Left lung (tissue), 10 donors: ENCODE results near the gene FSHB. TPM values are rescaled to one million over a fixed set of nuclear protein-coding genes. Genes with fewer than 3 reads are reported as not detected.

ENCODE experiments used
- ATAC-seq: fragments of 200-7000 bp; cut with Tn5 transposase; one replicate; pipeline ENCODE4 v1.9.1; 2020; ENCODE audit warnings: moderate library complexity
- DNase-seq, 4 donors: peaks; one replicate each; pipeline ENCODE4 v3.0.0-alpha.2; 2013 to 2020
- H3K27ac ChIP-seq, 2 donors: fragments of 200-600 bp; sonication (generic) in 1 of 2; one replicate each; pipeline versions ENCODE4 v1.5.0 to v1.8.0; 2020 to 2021
- H3K27me3 ChIP-seq, 2 donors: fragments of 200-600 bp; sonication (generic) in 1 of 2; one replicate each; pipeline versions ENCODE4 v1.5.0 to v1.8.0; 2020 to 2021
- H3K36me3 ChIP-seq, 2 donors: fragments of 200-600 bp; sonication (generic) in 1 of 2; one replicate each; pipeline versions ENCODE4 v1.5.0 to v1.8.0; 2020 to 2021
- H3K4me1 ChIP-seq, 2 donors: fragments of 200-600 bp; one replicate each; pipeline ENCODE4 v1.8.0; 2021
- H3K4me3 ChIP-seq, 2 donors: fragments of 200-600 bp; sonication (generic) in 1 of 2; one replicate each; pipeline versions ENCODE4 v1.5.0 to v1.8.0; 2020 to 2021; ENCODE audit warnings: mild to moderate bottlenecking in 1 of 2
- H3K9me3 ChIP-seq, 2 donors: fragments of 200-600 bp; sonication (generic) in 1 of 2; one replicate each; pipeline versions ENCODE4 v1.5.0 to v1.8.0; 2020 to 2021
- intact Hi-C, 2 donors: fragments of 100-400 bp; cut with DNase I; formaldehyde crosslinking; loops; one replicate each; pipeline versions ENCODE4 v1.11.2 to v1.14.2; 2022
- polyA plus RNA-seq, 6 donors: library from polyadenylated mRNA; unstranded; fragments of 120-200 nt; gene quantifications; one replicate each; pipeline ENCODE4 v1.2.1, GENCODE V29; 2013; ENCODE audit not compliant: insufficient read length in 6 of 6
- total RNA-seq, 2 donors: library from RNA; stranded (reverse); fragmentation: NEBNext Ultra II Directional; extraction: Animal tissue kit (Norgen Biotek cat#: 25700); gene quantifications; one replicate each; pipeline ENCODE4 v1.2.1, GENCODE V29; 2021
- TF ChIP-seq, protein P1 (sequence below), 2 donors: fragments of 200-600 bp; sonication (generic) in 1 of 2; IDR thresholded peaks; one replicate each; pipeline versions ENCODE4 v1.5.0 to v1.8.0; 2021; ENCODE audit warnings: antibody characterized with exemption in 2 of 2
- donor health status: DM: no; HTN: yes; CAD: no.
- donor health status: DM: no; HTN: no; CAD: no.

FSHB gene
- total and polyA plus RNA-seq, 8 donors = not detected

DNA sequence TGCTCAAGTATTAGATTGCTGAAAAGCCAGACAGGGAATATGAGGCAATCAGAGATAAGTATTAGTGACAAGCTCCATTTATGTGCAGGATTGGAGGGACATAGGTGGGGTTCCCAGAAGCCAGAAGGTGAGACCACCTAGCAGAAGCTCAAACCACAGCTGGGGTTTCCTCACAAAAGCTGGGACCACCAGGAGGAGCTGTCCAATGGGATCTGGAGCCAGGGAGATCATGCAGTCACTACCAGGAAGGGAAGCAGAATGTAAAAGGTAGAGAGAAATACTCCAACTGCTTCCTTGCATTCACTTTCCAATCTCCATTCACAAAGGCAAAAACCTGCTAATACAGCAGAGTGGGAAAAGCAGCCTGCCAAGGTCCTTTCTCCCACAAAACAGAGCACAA is 5.2 kb upstream of the FSHB start:
- Histone ChIP-seq H3K4me3 (no peak overlapping the region), H3K36me3 (no peaks in the 10 kb centered on the region), H3K9me3 (peaks cover 0 to 11% of the 10 kb centered on the region in 2 donors), H3K27me3 (no peaks in the 10 kb centered on the region), H3K27ac (no peak overlapping the region), H3K4me1 (no peaks in the 10 kb centered on the region)
- ATAC-seq (no peak), DNase-seq (no peak)
- TF ChIP-seq, protein P1, sequence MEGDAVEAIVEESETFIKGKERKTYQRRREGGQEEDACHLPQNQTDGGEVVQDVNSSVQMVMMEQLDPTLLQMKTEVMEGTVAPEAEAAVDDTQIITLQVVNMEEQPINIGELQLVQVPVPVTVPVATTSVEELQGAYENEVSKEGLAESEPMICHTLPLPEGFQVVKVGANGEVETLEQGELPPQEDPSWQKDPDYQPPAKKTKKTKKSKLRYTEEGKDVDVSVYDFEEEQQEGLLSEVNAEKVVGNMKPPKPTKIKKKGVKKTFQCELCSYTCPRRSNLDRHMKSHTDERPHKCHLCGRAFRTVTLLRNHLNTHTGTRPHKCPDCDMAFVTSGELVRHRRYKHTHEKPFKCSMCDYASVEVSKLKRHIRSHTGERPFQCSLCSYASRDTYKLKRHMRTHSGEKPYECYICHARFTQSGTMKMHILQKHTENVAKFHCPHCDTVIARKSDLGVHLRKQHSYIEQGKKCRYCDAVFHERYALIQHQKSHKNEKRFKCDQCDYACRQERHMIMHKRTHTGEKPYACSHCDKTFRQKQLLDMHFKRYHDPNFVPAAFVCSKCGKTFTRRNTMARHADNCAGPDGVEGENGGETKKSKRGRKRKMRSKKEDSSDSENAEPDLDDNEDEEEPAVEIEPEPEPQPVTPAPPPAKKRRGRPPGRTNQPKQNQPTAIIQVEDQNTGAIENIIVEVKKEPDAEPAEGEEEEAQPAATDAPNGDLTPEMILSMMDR (IDR thresholded peaks at IDR 0.05) = no peak
- intact Hi-C loops = no loop called here

DNA sequence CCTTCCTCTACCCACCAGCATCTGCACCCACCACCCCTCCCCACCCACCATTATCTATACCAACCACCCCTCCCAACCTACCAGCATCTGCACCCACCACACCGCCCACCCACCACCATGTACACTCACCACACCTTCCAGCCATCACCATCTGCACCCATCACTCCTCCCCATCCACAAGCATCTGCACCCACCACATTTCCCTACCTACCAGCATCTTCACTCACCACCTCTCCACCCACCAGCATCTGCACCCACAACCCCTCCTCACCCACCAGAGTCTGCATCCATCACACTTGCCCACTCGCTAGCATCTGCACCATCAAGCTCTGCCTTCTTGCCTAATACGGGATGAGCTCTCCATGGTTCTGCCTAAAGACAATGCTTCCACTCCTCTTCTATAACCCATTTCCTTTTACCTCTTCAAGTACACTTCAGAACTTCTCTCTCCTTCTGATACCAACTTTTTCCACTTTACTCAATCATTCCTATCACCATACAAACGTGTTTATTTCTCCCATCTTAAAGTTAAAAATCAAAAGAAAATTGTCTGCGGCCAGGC is 2.4 kb upstream of the FSHB start:
- Histone ChIP-seq H3K36me3 (no peaks in the 10 kb centered on the region), H3K9me3 (peaks cover 0 to 11% of the 10 kb centered on the region in 2 donors), H3K4me3 (no peak overlapping the region), H3K27ac (no peak overlapping the region), H3K4me1 (no peaks in the 10 kb centered on the region), H3K27me3 (no peaks in the 10 kb centered on the region)
- TF ChIP-seq, protein P1 (IDR thresholded peaks at IDR 0.05) = no peak
- no peak for DNase-seq
- no peak for ATAC-seq
- intact Hi-C loops = no loop called here

DNA sequence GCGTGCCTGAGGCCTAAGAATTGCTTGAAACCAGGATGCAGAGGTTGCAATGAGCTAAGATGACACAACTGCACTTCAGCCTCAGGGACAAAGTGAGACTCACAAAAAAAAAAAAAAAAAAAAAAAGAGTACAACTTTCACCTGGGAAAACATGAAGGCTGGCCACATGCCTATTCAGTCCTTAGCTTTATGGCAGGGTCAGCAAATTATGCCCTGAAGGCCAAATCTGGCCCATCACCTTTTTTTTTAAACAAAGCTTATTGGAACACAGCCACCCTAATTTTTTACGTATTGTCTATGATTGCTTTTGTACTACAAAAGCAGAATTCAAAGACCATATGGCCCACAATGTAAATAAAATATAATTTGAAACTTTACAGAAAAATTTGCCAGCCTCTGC is 8.2 kb downstream of the FSHB start:
- no peaks in the 10 kb centered on the region for H3K9me3 ChIP-seq
- no peaks in the 10 kb centered on the region for H3K36me3 ChIP-seq
- ATAC-seq (no peak), DNase-seq (no peak)
- TF ChIP-seq, protein P1 (IDR thresholded peaks at IDR 0.05) = no peak
- intact Hi-C loops = no loop called here
- no peaks in the 10 kb centered on the region for H3K4me1 ChIP-seq
- no peak overlapping the region for H3K4me3 ChIP-seq
- no peak overlapping the region for H3K27ac ChIP-seq
- no peaks in the 10 kb centered on the region for H3K27me3 ChIP-seq

DNA sequence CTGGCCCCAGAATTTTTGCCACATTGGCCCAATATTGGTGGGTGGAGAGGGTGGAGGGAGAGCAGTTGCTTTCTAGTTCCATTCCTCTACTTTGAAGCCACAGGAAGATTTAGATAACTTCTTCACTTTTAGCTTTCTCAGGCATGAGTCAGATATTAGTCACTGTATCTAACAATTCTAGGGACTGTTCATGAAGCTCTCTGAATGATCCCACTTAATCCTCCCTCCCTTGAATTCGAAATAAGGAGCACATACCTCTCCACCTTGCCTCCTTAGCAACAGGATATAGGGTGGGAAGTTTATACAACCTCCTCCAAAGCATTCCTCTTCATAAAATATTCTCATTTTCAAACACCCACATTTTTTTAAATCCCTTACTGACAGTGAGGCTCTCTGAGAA is 13.5 kb downstream of the FSHB start:
- no peaks in the 10 kb centered on the region for H3K4me1 ChIP-seq
- ATAC-seq (no peak), DNase-seq (no peak)
- H3K9me3 ChIP-seq = no peaks in the 10 kb centered on the region
- H3K27me3 ChIP-seq = no peaks in the 10 kb centered on the region
- intact Hi-C loops = no loop called here
- H3K4me3 ChIP-seq = no peak overlapping the region
- no peaks in the 10 kb centered on the region for H3K36me3 ChIP-seq
- H3K27ac ChIP-seq = no peak overlapping the region
- TF ChIP-seq, protein P1 (IDR thresholded peaks at IDR 0.05) = no peak

DNA sequence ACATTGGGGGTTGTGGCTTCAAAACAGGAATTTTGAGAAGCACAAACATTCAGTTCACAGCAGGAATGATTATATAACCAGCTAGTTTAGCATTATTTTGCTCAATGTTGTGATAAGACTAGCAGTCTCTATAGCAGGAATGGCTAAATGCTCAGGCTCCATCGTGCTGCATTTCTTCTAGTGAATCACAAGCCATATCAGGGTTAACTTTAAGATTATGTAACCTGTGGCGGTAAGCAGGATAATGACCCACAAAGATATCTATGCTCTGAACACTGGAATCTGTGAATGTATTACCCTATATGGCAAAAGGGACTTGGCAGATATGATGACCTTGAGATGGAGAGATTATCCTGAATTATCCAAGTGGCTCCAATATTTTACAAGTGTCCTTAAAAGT is 14.8 kb downstream of the FSHB start:
- H3K9me3 ChIP-seq = no peaks in the 10 kb centered on the region
- TF ChIP-seq, protein P1 (IDR thresholded peaks at IDR 0.05) = no peak
- no peak overlapping the region for H3K27ac ChIP-seq
- no peaks in the 10 kb centered on the region for H3K27me3 ChIP-seq
- DNase-seq (no peak), ATAC-seq (no peak)
- no peaks in the 10 kb centered on the region for H3K36me3 ChIP-seq
- H3K4me1 ChIP-seq = no peaks in the 10 kb centered on the region
- H3K4me3 ChIP-seq = no peak overlapping the region
- intact Hi-C loops = no loop called here
